BJ (cell line): Measurements from ENCODE around the gene MED25. TPM values are rescaled to one million over a fixed set of nuclear protein-coding genes. Genes with fewer than 3 reads are reported as not detected.

Experiments used
- CTCF ChIA-PET: fragments of 350-600 bp; formaldehyde crosslinking; extraction: SDS; loops from one replicate; lab custom pipeline; 2021; ENCODE audit warnings: antibody characterized with exemption, inconsistent platforms; lab: Yijun Ruan, JAX
- POLR2A ChIA-PET: fragments of 300-600 bp; sonication (Branson Sonifier 250); formaldehyde crosslinking; extraction: SDS; loops from one replicate; lab custom pipeline; 2021; ENCODE audit warnings: antibody characterized with exemption; lab: Charles Lee
- DNase-seq: peaks from one replicate; pipeline ENCODE4 v3.0.0-alpha.2; 2011; ENCODE audit warnings: low read depth
- H3K27me3 ChIP-seq: 2 replicates; pipeline ENCODE4 v1.6.0; 2011; ENCODE audit warnings: low read length; ENCODE audit not compliant: control insufficient read depth, insufficient read depth
- H3K36me3 ChIP-seq: 2 replicates; pipeline ENCODE4 v1.5.1; 2011; ENCODE audit warnings: low read length; ENCODE audit not compliant: control insufficient read depth, insufficient read depth
- H3K4me3 ChIP-seq: 2 replicates; pipeline ENCODE4 v1.5.1; 2011; ENCODE audit warnings: low read depth, mild to moderate bottlenecking, control low read depth, low read length
- CTCF ChIP-seq: IDR thresholded peaks from 2 replicates; pipeline ENCODE4 v1.5.1; 2011; ENCODE audit warnings: low read depth, mild to moderate bottlenecking, control low read depth, inconsistent platforms, low read length, moderate library complexity; ENCODE audit not compliant: insufficient read depth
- polyA plus RNA-seq: library from polyadenylated mRNA; depleted of rRNA; stranded (reverse); fragments of >200 nt; gene quantifications from 2 replicates; pipeline ENCODE4 v1.2.3, GENCODE V29; 2011

MED25 gene
- polyA plus RNA-seq, 1 experiment = 27.7 TPM

- POLR2A ChIA-PET = no interaction called here
Observed at GRCh38 chr19:49857061-49857837, 39.2 kb downstream of the MED25 start.

GRCh38 chr19:49857838-49858087 lies 39.7 kb downstream of the MED25 start:
- no peak for TF ChIP-seq CTCF
- H3K36me3 ChIP-seq = peaks cover 51% of the 10 kb centered on the region
- H3K27me3 ChIP-seq = no peaks in the 10 kb centered on the region

More at GRCh38 chr19:49857061-49857837, 39.2 kb downstream of the MED25 start:
- no peaks in the 10 kb centered on the region for H3K27me3 ChIP-seq
- CTCF ChIA-PET = no interaction called here
- H3K36me3 ChIP-seq = peaks cover 51% of the 10 kb centered on the region
- DNase-seq = no peak
- H3K4me3 ChIP-seq = no peak overlapping the region
- TF ChIP-seq CTCF = no peak

GRCh38 chr19:49858088-49858985 lies 40.2 kb downstream of the MED25 start:
- Histone ChIP-seq H3K4me3 (no peak overlapping the region), H3K27me3 (no peaks in the 10 kb centered on the region), H3K36me3 (peaks cover 55% of the 10 kb centered on the region)
- ChIA-PET CTCF (no interaction called here), POLR2A (no interaction called here)
- DNase-seq = no peak
- no peak for TF ChIP-seq CTCF

More at GRCh38 chr19:49857838-49858087, 39.7 kb downstream of the MED25 start:
- H3K4me3 ChIP-seq = no peak overlapping the region
- ChIA-PET CTCF (no interaction called here), POLR2A (no interaction called here)
- no peak for DNase-seq

- ChIA-PET POLR2A (no interaction called here), CTCF (no interaction called here)
- no peak overlapping the region for H3K4me3 ChIP-seq
- no peaks in the 10 kb centered on the region for H3K27me3 ChIP-seq
- DNase-seq = no peak
- no peak for TF ChIP-seq CTCF
- peaks cover 60% of the 10 kb centered on the region for H3K36me3 ChIP-seq
Observed at GRCh38 chr19:49859682-49860335, 41.7 kb downstream of the MED25 start.
